ENCODE measurements around the gene NODAL.

DNA sequence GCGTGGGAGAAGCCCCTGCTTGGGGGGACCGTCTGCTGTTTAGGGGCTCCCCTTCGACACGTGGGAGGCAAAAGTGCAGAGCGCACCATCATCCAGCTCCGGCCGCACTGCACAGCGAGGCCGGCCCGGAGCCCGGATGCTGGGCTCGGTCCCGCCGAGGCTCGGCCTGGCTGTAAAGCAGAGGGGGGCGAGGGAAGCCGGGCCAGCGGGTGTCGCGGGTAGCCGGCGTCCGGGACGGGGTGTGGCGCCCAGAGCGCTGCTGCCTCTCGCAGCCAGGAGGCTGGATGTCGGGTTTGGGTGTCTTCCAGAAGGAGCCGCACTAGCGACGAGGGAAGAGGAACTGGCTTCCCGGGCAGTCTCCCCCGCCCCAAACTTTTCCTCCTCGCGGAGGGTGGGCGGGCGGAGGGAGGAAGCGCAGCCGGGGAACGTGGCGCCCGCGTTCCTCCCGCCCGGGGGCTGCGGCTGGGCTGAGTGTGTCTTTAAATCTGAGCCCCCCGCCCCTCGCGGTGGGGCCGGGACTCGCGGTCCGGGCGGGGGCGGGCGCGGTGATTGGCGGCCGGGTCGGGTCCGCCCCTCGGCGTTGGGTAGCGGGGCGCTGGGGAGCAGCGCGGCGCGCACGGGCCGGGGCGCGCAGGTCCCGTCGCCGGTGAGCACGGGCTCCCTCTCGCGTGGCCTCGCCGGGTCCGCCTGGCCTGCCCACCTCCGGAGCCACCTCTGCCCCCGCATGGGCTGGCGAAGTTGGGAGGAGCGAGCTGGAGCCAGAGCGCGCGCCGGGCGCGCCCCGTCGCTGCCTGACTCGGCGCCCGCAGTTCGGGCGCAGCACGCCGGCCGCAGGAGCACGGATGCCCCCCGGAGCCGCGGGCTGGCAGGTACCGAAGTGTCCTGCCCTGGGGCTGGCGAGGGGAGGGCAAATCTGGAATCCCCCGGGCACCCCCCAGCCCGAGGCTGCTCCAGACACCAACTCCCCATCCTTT lies 37.0 kb upstream of the NODAL start, which contains the start of gene PALD1:
- TF ChIP-seq, protein P1, sequence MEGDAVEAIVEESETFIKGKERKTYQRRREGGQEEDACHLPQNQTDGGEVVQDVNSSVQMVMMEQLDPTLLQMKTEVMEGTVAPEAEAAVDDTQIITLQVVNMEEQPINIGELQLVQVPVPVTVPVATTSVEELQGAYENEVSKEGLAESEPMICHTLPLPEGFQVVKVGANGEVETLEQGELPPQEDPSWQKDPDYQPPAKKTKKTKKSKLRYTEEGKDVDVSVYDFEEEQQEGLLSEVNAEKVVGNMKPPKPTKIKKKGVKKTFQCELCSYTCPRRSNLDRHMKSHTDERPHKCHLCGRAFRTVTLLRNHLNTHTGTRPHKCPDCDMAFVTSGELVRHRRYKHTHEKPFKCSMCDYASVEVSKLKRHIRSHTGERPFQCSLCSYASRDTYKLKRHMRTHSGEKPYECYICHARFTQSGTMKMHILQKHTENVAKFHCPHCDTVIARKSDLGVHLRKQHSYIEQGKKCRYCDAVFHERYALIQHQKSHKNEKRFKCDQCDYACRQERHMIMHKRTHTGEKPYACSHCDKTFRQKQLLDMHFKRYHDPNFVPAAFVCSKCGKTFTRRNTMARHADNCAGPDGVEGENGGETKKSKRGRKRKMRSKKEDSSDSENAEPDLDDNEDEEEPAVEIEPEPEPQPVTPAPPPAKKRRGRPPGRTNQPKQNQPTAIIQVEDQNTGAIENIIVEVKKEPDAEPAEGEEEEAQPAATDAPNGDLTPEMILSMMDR (conservative IDR thresholded peaks at IDR 0.05; ENCODE audit: low read depth, low read length), result no peak
- TF ChIP-seq SMC3 (IDR thresholded peaks at IDR 0.05; ENCODE audit: low read depth, low read length) (no peak), CHD1 (IDR thresholded peaks at IDR 0.05; ENCODE audit: low read depth, low read length) (no peak), POLR2A (IDR thresholded peaks at IDR 0.05; ENCODE audit: low read depth, low read length) (no peak), FOS (IDR thresholded peaks at IDR 0.05; ENCODE audit: low read depth, low read length) (no peak), MAFK (IDR thresholded peaks at IDR 0.05; ENCODE audit: low read depth, low read length) (no peak), RFX5 (IDR thresholded peaks at IDR 0.05; ENCODE audit: low read depth, low read length) (no peak), BHLHE40 (IDR thresholded peaks at IDR 0.05; ENCODE audit: low read depth, low read length) (no peak), MXI1 (IDR thresholded peaks at IDR 0.05; ENCODE audit: borderline replicate concordance, low read depth, low read length) (no peak), MAZ (IDR thresholded peaks at IDR 0.05; ENCODE audit: borderline replicate concordance, low read depth, low read length) (no peak), RAD21 (IDR thresholded peaks at IDR 0.05; ENCODE audit: low read length) (no peak)
- TF ChIP-seq, protein P2, sequence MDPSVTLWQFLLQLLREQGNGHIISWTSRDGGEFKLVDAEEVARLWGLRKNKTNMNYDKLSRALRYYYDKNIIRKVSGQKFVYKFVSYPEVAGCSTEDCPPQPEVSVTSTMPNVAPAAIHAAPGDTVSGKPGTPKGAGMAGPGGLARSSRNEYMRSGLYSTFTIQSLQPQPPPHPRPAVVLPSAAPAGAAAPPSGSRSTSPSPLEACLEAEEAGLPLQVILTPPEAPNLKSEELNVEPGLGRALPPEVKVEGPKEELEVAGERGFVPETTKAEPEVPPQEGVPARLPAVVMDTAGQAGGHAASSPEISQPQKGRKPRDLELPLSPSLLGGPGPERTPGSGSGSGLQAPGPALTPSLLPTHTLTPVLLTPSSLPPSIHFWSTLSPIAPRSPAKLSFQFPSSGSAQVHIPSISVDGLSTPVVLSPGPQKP (IDR thresholded peaks at IDR 0.05; ENCODE audit: borderline replicate concordance, low read depth, low read length), result no peak
- TF ChIP-seq, protein P3, sequence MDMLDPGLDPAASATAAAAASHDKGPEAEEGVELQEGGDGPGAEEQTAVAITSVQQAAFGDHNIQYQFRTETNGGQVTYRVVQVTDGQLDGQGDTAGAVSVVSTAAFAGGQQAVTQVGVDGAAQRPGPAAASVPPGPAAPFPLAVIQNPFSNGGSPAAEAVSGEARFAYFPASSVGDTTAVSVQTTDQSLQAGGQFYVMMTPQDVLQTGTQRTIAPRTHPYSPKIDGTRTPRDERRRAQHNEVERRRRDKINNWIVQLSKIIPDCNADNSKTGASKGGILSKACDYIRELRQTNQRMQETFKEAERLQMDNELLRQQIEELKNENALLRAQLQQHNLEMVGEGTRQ (IDR thresholded peaks at IDR 0.05; ENCODE audit: low read depth, low read length), result no peak

All from IMR-90 (cell line).